CD4-positive, CD25-positive, alpha-beta regulatory T cell (primary cell): ENCODE data around the gene DRICH1. TPM values are rescaled to one million over a fixed set of nuclear protein-coding genes. Genes with fewer than 3 reads are reported as not detected.
"Not testable (repeated sequence)": the region's sequence is repeated elsewhere in the genome, so short reads cannot be mapped to it uniquely, and the experiment has no call there.

Experiments used
- ATAC-seq, 2 donors: fragments of 150-1000 bp; cut with Tn5 transposase; one replicate each; pipeline ENCODE4 v1.10.0; 2021; ENCODE audit warnings: low read depth in 2 of 2, moderate number of reproducible peaks in 2 of 2, moderate library complexity in 1 of 2
- DNase-seq, 3 donors: peaks; one replicate each; pipeline versions ENCODE4 v3.0.0 to v3.0.0-alpha.2; 2012 to 2022; ENCODE audit warnings: mixed read lengths in 1 of 3
- H3K27ac ChIP-seq: one replicate; pipeline ENCODE4 v1.7.0; 2013; ENCODE audit warnings: mild to moderate bottlenecking, low read length; ENCODE audit not compliant: insufficient read depth, poor library complexity, severe bottlenecking
- H3K27me3 ChIP-seq: one replicate; pipeline ENCODE4 v1.7.0; 2013; ENCODE audit warnings: low read length; ENCODE audit not compliant: control insufficient read depth, insufficient read depth
- H3K36me3 ChIP-seq: one replicate; pipeline ENCODE4 v1.7.0; 2013; ENCODE audit warnings: mild to moderate bottlenecking, low read length, moderate library complexity; ENCODE audit not compliant: control insufficient read depth, insufficient read depth
- H3K4me1 ChIP-seq: 2 replicates; pipeline ENCODE4 v1.7.0; 2013; ENCODE audit warnings: mild to moderate bottlenecking, low read length; ENCODE audit not compliant: insufficient read depth, control insufficient read depth, poor library complexity, severe bottlenecking
- H3K4me3 ChIP-seq: one replicate; pipeline ENCODE4 v1.7.0; 2013; ENCODE audit warnings: low read depth, mild to moderate bottlenecking, low read length, moderate library complexity
- H3K9me3 ChIP-seq, 2 experiments: 1 replicate in 1 of 2; 2 replicates in 1 of 2; pipeline ENCODE4 v1.7.0; 2013; ENCODE audit warnings: low read length in 2 of 2, mild to moderate bottlenecking in 1 of 2, moderate library complexity in 1 of 2; ENCODE audit not compliant: control insufficient read depth in 2 of 2
- H3K27ac Mint-ChIP-seq, 3 donors: one replicate each; pipeline ENCODE4 v1.8.0; 2020 to 2022; ENCODE audit warnings: mild to moderate bottlenecking in 3 of 3, mixed read lengths in 3 of 3, moderate library complexity in 2 of 3
- H3K27me3 Mint-ChIP-seq: one replicate; pipeline ENCODE4 v1.8.0; 2022; ENCODE audit warnings: mild to moderate bottlenecking, mixed read lengths
- H3K36me3 Mint-ChIP-seq: one replicate; pipeline ENCODE4 v1.8.0; 2020; ENCODE audit warnings: mixed read lengths
- H3K4me1 Mint-ChIP-seq, 4 donors: one replicate each; pipeline ENCODE4 v1.8.0; 2020 to 2022; ENCODE audit warnings: mixed read lengths in 4 of 4, mild to moderate bottlenecking in 1 of 4
- H3K4me3 Mint-ChIP-seq, 4 donors: one replicate each; pipeline ENCODE4 v1.8.0; 2020 to 2022; ENCODE audit warnings: mild to moderate bottlenecking in 4 of 4, mixed read lengths in 4 of 4, moderate library complexity in 3 of 4
- H3K9me3 Mint-ChIP-seq, 7 donors: one replicate each; pipeline ENCODE4 v1.8.0; 2020 to 2022; ENCODE audit warnings: mixed read lengths in 7 of 7, mild to moderate bottlenecking in 3 of 7, moderate library complexity in 2 of 7
- polyA plus RNA-seq, 4 donors: library from polyadenylated mRNA; unstranded; fragments of 300-500 nt; fragmentation: Illumina TruSeq; gene quantifications; one replicate each; pipeline ENCODE4 v1.2.3, GENCODE V29; 2021
- total RNA-seq: library from RNA; stranded (reverse); gene quantifications from one replicate; pipeline ENCODE4 v1.2.3, GENCODE V29; 2022

The DRICH1 gene
- total and polyA plus RNA-seq, 5 donors from 2014 or later, result 0.56 TPM; not detected in 4

DNA sequence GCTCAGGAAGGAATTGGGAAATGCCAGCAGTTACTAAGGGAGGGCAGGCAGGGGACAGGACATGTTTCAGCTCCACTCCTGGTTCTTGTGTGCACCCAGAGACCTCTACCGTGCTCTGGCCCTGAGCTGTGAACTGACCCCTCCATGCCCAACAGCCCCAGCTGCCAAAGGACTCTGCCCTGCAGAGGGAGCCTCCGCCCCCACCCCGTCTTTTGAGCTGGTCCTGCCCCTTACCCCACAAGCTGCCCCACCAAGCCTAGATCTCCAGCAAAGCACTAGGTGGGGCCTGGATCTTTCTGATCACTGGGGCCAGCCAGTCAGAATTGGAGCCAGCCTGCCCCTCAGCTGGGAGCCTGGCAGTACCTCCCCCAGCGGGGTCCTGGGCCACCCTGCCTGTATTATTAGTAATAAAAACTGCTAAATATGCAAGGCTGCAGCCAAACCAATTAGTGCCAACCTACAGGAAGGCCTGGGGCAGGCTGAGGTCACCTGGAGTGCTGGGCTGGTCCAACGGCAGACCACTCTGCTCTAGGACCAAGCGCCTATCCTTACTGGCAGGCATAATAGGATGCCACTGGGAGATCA is 23.9 kb upstream of the DRICH1 start:
- Mint-ChIP-seq H3K36me3 (peaks cover 23% of the 10 kb centered on the region), H3K27ac (peak overlapping the region in 1 of 3 donors; percentile 42), H3K4me3 (no peak overlapping the region), H3K4me1 (no peaks in the 10 kb centered on the region), H3K27me3 (no peaks in the 10 kb centered on the region), H3K9me3 (no peaks in the 10 kb centered on the region)
- Histone ChIP-seq H3K4me1 (no peaks in the 10 kb centered on the region), H3K27ac (no peak overlapping the region), H3K36me3 (peaks cover 19% of the 10 kb centered on the region), H3K27me3 (no peaks in the 10 kb centered on the region), H3K4me3 (no peak overlapping the region), H3K9me3 (no peaks in the 10 kb centered on the region)
- DNase-seq (no peak), ATAC-seq (no peak)

DNA sequence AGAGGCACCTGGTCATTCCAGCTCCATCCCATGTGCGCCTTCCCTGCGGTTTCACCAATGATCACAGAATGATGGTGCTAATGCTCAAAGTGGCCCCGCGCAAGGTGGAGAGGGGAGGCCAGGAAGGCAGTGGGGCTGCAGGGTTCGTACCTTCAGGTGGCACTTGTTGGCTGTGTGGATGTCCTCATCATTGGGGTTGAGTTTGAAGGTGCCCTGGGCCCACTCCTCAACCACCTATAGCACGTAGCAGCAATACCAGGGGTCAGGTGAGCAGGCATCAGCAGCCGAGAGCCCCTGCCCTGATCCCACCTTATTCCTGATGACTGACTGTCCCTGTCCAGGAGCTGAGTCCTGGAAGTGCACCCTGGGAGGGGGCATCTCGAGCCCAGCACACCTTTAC is 20.6 kb upstream of the DRICH1 start:
- no peak overlapping the region for H3K4me3 Mint-ChIP-seq
- no peaks in the 10 kb centered on the region for H3K27me3 ChIP-seq
- no peak overlapping the region for H3K4me3 ChIP-seq
- no peak overlapping the region for H3K27ac Mint-ChIP-seq
- no peaks in the 10 kb centered on the region for H3K9me3 Mint-ChIP-seq
- H3K4me1 Mint-ChIP-seq, result no peaks in the 10 kb centered on the region
- DNase-seq (no peak), ATAC-seq (no peak)
- no peaks in the 10 kb centered on the region for H3K9me3 ChIP-seq
- H3K36me3 Mint-ChIP-seq, result peaks cover 5% of the 10 kb centered on the region
- no peaks in the 10 kb centered on the region for H3K27me3 Mint-ChIP-seq
- H3K4me1 ChIP-seq, result no peaks in the 10 kb centered on the region
- no peaks in the 10 kb centered on the region for H3K36me3 ChIP-seq
- no peak overlapping the region for H3K27ac ChIP-seq

DNA sequence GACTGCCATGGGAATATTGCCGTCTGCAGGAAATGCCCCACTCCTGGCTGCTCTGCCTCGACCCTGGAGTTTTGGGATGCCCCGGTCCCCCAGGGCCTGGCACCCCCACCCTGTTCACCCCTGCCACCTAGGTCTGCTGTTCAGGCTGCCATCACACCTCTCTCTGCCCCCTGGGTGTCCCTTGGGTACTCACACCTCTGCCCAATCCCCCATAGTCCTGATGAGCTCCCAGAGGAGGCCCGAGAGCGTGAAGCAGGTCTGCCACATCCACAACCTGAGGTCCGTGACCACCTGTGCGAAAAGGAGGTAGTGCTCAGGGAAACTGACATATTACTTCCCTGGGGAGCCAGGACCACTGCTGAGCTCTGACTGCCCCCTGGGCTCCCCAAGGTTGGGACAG is 20.2 kb upstream of the DRICH1 start:
- no peaks in the 10 kb centered on the region for H3K27me3 Mint-ChIP-seq
- Histone ChIP-seq H3K4me3 (no peak overlapping the region), H3K4me1 (no peaks in the 10 kb centered on the region), H3K36me3 (no peaks in the 10 kb centered on the region), H3K27me3 (no peaks in the 10 kb centered on the region), H3K9me3 (no peaks in the 10 kb centered on the region), H3K27ac (no peak overlapping the region)
- no peak overlapping the region for H3K4me3 Mint-ChIP-seq
- no peak for DNase-seq
- no peaks in the 10 kb centered on the region for H3K9me3 Mint-ChIP-seq
- H3K27ac Mint-ChIP-seq, result peak overlapping the region in 1 of 3 donors; percentile 51
- no peak for ATAC-seq
- H3K36me3 Mint-ChIP-seq, result peaks cover 5% of the 10 kb centered on the region
- H3K4me1 Mint-ChIP-seq, result no peaks in the 10 kb centered on the region

DNA sequence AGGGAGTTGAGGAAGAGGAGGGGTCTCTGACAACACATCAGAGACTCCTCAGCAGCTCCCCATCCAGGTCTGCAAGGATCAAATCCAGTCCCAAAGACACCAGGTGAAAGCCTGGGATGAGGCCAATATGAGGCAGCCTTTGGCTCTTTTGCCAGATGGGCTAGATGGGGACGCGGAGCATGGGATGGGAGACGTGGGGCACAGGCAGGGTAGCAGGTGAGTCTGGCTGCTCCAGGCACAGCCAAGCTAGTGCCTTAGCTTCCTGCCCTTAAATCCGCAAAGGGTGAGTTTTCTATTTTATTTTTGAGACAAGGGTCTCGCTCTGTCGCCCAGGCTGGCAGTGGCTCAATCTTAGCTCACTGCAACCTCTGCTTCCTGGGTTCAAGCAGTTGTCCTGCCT is 19.6 kb upstream of the DRICH1 start:
- H3K27me3 ChIP-seq, result no peaks in the 10 kb centered on the region
- peaks cover 5% of the 10 kb centered on the region for H3K36me3 Mint-ChIP-seq
- H3K4me1 ChIP-seq, result no peaks in the 10 kb centered on the region
- H3K27ac ChIP-seq, result no peak overlapping the region
- no peaks in the 10 kb centered on the region for H3K4me1 Mint-ChIP-seq
- H3K36me3 ChIP-seq, result no peaks in the 10 kb centered on the region
- no peak overlapping the region for H3K4me3 ChIP-seq
- no peak for DNase-seq
- H3K27ac Mint-ChIP-seq, result peak overlapping the region in 1 of 3 donors; percentile 51
- no peaks in the 10 kb centered on the region for H3K9me3 Mint-ChIP-seq
- no peak for ATAC-seq
- no peaks in the 10 kb centered on the region for H3K9me3 ChIP-seq
- H3K4me3 Mint-ChIP-seq, result no peak overlapping the region
- H3K27me3 Mint-ChIP-seq, result no peaks in the 10 kb centered on the region

DNA sequence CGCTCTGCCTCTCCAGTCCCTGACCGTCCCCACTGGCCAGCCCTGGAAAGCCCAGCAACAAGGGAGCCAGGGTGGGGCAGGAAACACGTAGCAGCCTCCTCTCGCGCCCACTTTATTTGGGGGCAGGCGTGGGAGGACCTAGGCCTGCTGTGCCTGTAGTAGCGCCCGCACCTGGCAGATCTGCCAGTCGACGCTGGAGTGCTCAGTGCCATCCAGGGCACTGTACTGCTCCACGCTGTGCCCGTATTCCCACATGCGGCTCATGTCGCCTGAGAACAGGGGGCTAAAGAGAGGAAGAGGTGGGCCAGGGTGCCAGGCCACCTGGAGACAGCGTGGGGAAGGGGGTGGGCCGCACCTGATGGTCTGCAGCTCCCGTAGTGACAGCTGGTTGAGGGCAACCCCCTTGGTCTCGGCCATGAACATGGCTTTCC is 17.0 kb upstream of the DRICH1 start:
- H3K27me3 Mint-ChIP-seq, result no peaks in the 10 kb centered on the region
- Histone ChIP-seq H3K27me3 (no peaks in the 10 kb centered on the region), H3K4me1 (no peaks in the 10 kb centered on the region), H3K9me3 (no peaks in the 10 kb centered on the region), H3K36me3 (no peaks in the 10 kb centered on the region), H3K27ac (no peak overlapping the region), H3K4me3 (no peak overlapping the region)
- no peak for ATAC-seq
- H3K36me3 Mint-ChIP-seq, result peaks cover 9% of the 10 kb centered on the region
- no peaks in the 10 kb centered on the region for H3K4me1 Mint-ChIP-seq
- no peaks in the 10 kb centered on the region for H3K9me3 Mint-ChIP-seq
- DNase-seq, result no peak
- no peak overlapping the region for H3K4me3 Mint-ChIP-seq
- H3K27ac Mint-ChIP-seq, result no peak overlapping the region

DNA sequence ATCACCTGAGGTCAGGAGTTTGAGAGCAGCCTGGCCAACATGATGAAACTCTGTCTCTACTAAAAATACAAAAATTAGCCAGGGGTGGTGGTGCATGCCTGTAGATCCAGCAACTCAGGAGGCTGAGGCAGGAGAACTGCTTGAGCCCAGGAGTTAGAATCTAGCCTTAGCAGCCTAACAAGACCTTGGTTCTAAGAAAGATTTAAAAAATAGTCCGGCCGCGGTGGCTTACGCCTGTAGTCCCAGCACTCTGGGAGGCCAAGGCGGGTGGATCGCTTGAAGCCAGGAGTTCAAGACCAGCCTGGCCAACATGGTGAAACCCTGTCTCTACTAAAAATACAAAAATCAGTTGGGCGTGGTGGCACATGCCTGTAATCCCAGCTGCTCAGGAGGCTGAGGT is 14.4 kb upstream of the DRICH1 start:
- H3K4me3 Mint-ChIP-seq, result not testable (repeated sequence)

DNA sequence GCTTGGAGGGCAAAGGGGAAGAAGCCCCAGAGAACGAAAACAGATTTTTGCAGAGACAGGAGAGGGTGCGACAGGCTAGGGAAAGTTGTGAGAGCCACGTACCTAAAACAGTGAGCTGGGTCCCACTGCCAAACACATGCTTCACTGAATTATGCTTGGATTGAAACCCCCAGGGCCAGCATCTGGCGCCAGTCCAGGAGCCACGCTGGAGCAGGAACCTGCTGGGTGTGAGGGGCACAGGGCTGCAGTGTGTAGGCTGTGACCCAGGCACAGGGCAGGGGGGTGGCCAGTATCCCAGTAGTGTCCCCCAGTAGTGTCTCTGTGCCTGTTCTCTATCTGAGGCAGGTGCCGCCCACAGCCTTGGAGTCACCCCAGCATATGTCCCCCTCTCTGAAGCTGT is 8.1 kb upstream of the DRICH1 start:
- not testable (repeated sequence) for H3K4me3 ChIP-seq, H3K27me3 Mint-ChIP-seq, H3K9me3 Mint-ChIP-seq, H3K9me3 ChIP-seq, H3K4me3 Mint-ChIP-seq, H3K36me3 ChIP-seq, H3K4me1 ChIP-seq, DNase-seq, H3K27ac Mint-ChIP-seq, H3K27ac ChIP-seq, H3K27me3 ChIP-seq, H3K4me1 Mint-ChIP-seq
- peak in 1 of 2 donors; percentile 28 for ATAC-seq
- peaks cover 12% of the 10 kb centered on the region for H3K36me3 Mint-ChIP-seq

More for the DNA sequence above, 14.4 kb upstream of the DRICH1 start:
- H3K9me3 Mint-ChIP-seq, H3K27ac ChIP-seq, H3K36me3 ChIP-seq, H3K9me3 ChIP-seq, H3K4me1 Mint-ChIP-seq, H3K36me3 Mint-ChIP-seq, DNase-seq, H3K27ac Mint-ChIP-seq, ATAC-seq, H3K4me1 ChIP-seq, H3K27me3 ChIP-seq, H3K4me3 ChIP-seq, H3K27me3 Mint-ChIP-seq: not testable (repeated sequence)

DNA sequence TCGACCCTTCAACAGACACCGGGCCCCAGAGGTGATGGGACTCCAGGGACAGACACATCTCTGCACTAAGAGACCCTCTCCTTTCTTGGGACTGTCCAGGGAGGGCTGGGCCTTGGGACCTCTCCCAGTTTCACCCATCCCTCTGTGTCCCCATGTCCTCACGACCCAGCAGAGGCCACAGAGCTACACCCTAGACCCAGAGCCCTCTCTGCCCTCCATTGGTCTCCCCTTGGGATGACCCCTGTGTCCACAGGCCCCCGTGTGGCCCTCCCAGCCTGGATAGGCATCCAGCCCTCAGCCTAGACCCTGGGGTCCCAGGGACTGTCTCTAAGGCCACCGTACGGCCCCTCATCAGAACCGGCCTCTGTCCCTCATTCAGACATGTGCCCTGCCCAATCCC is 7.5 kb upstream of the DRICH1 start:
- Histone ChIP-seq H3K9me3 (no peaks in the 10 kb centered on the region), H3K4me1 (no peaks in the 10 kb centered on the region), H3K36me3 (no peaks in the 10 kb centered on the region), H3K4me3 (no peak overlapping the region), H3K27me3 (no peaks in the 10 kb centered on the region), H3K27ac (no peak overlapping the region)
- Mint-ChIP-seq H3K9me3 (no peaks in the 10 kb centered on the region), H3K4me1 (peaks cover 0 to 8% (median 0%) of the 10 kb centered on the region in 4 donors), H3K27me3 (no peaks in the 10 kb centered on the region), H3K4me3 (no peak overlapping the region), H3K36me3 (peaks cover 11% of the 10 kb centered on the region), H3K27ac (no peak overlapping the region)
- DNase-seq (no peak), ATAC-seq (no peak)
